ENCODE data around the gene FTSJ3. TPM values are rescaled to one million over a fixed set of nuclear protein-coding genes. Genes with fewer than 3 reads are reported as not detected.
A peak's percentile ranks its signal among the peaks of the same experiment; 100 is the strongest.

FTSJ3 gene
- total RNA-seq, 1 donor: 72.5 TPM

DNA sequence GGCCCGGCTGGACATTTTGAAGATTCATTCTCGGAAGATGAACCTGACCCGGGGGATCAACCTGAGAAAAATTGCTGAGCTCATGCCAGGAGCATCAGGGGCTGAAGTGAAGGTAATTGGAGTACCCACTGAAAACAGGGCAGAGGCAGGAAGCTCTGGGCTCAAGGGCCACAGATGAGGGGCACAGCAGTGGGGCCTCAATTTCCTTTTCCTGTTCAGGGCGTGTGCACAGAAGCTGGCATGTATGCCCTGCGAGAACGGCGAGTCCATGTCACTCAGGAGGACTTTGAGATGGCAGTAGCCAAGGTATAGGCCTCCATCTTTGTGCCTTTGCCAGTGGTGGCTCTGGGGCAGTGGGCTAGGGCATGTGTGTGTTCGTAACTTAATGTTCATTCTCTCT lies 4.0 kb upstream of the FTSJ3 start:
- H3K4me3 ChIP-seq (ENCODE audit: low read depth, low read length): no peak overlapping the region
- TF ChIP-seq, protein P1, sequence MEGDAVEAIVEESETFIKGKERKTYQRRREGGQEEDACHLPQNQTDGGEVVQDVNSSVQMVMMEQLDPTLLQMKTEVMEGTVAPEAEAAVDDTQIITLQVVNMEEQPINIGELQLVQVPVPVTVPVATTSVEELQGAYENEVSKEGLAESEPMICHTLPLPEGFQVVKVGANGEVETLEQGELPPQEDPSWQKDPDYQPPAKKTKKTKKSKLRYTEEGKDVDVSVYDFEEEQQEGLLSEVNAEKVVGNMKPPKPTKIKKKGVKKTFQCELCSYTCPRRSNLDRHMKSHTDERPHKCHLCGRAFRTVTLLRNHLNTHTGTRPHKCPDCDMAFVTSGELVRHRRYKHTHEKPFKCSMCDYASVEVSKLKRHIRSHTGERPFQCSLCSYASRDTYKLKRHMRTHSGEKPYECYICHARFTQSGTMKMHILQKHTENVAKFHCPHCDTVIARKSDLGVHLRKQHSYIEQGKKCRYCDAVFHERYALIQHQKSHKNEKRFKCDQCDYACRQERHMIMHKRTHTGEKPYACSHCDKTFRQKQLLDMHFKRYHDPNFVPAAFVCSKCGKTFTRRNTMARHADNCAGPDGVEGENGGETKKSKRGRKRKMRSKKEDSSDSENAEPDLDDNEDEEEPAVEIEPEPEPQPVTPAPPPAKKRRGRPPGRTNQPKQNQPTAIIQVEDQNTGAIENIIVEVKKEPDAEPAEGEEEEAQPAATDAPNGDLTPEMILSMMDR (IDR thresholded peaks at IDR 0.05; ENCODE audit: insufficient read depth, low read depth, low read length): no peak
- no peak for DNase-seq (ENCODE audit: low read depth)

DNA sequence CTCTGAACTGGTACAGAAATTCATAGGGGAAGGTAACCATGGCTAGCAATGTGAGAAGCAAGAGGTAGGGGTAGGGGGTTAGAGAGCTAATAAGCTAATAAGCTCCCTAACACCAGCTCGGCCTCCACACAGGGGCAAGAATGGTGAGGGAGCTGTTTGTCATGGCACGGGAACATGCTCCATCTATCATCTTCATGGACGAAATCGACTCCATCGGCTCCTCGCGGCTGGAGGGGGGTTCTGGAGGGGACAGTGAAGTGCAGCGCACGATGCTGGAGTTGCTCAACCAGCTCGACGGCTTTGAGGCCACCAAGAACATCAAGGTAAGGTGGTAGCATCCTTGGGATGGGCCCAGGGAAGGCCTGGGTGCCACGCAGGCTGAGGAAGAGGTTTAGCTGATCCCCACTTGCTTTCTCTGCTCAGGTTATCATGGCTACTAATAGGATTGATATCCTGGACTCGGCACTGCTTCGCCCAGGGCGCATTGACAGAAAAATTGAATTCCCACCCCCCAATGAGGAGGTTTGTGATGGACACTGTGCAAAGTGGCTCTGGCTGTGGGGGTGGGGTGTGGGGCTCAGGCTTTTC lies 3.5 kb upstream of the FTSJ3 start:
- TF ChIP-seq, protein P1 (IDR thresholded peaks at IDR 0.05; ENCODE audit: insufficient read depth, low read depth, low read length): no peak
- DNase-seq (ENCODE audit: low read depth): no peak
- H3K4me3 ChIP-seq (ENCODE audit: low read depth, low read length): no peak overlapping the region

DNA sequence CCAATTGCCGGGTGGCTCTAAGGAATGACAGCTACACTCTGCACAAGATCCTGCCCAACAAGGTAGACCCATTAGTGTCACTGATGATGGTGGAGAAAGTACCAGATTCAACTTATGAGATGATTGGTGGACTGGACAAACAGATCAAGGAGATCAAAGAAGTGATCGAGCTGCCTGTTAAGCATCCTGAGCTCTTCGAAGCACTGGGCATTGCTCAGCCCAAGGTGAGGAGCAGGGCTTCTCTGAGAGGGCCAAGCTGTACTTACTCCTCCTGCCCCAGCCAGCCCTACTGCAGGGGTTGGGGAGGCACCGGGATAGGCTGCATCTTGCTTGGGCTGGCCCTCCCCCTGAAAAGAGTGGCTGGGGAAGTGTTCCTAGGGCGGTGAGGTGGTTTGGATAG lies 2.8 kb upstream of the FTSJ3 start:
- TF ChIP-seq, protein P1 (IDR thresholded peaks at IDR 0.05; ENCODE audit: insufficient read depth, low read depth, low read length): no peak
- no peak for DNase-seq (ENCODE audit: low read depth)
- no peak overlapping the region for H3K4me3 ChIP-seq (ENCODE audit: low read depth, low read length)

DNA sequence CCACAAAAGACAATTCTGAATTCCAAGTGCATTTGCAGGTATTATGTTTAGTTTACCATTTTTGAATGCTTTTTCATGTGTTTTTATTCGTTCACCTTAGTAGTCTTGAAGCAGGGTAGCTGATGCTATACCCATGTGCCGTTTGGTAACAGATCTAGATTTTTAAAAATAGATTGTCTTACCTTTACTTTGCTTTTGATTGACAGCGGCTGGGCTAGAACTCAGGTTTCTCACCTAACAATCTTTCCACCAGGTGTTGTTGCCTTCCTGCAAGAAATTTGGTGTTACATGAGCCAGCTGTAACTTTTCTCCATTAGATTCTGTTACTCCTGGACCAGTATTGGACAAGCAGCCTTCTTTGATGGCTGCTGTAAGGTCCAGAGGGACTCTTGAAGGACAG lies 1.5 kb upstream of the FTSJ3 start:
- no peak for DNase-seq (ENCODE audit: low read depth)
- no peak overlapping the region for H3K4me3 ChIP-seq (ENCODE audit: low read depth, low read length)
- TF ChIP-seq, protein P1 (IDR thresholded peaks at IDR 0.05; ENCODE audit: insufficient read depth, low read depth, low read length): no peak

DNA sequence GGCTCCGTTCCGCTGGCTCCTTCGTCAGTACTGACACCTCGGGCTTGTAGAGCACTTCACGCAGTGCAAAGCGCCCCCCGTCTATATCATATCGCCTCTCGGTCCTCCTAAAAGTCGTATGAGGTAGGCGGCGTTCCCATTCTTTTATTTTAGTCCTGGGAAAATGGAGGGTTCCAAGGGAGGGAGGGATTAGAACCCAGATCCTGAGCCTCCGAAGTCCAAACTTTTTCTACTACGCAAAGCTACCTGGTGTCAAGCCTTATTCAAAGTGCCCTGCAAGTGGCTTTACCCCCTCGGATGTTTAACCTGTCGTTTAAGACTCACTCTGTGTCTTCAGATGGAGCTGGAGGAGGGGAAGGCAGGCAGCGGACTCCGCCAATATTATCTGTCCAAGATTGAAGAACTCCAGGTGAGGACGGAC lies 348 bp upstream of the FTSJ3 start:
- DNase-seq (ENCODE audit: low read depth): peak; percentile 7
- TF ChIP-seq, protein P1 (IDR thresholded peaks at IDR 0.05; ENCODE audit: insufficient read depth, low read depth, low read length): no peak
- peak overlapping the region; percentile 67 for H3K4me3 ChIP-seq (ENCODE audit: low read depth, low read length)

DNA sequence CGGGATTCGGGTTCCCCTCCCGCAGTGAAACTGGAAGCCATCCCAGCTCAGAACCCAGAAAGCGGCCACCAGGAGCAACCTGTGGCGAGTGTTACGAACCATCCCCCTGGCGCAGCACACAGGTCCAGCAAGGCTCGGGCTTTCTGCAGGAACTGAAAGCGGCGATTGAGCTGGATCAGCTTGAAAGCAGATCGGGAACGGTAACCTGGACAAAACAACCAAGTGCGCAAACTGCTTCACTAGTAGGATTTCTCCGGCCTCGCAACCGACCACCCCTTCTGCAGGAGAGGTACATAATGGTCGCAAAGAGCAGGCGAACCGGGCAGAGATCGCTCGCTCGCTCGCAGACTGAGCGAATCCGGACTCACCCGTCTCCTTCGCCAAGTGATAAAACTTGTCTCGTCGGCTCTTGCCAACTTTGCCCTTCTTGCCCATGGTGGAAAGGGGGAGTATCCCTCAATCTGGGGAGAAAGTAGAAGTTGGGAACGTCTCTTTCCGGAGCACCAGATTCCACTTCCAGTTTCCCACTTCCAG lies 928 bp downstream of the FTSJ3 start:
- peak overlapping the region; percentile 67 for H3K4me3 ChIP-seq (ENCODE audit: low read depth, low read length)
- TF ChIP-seq, protein P1 (IDR thresholded peaks at IDR 0.05; ENCODE audit: insufficient read depth, low read depth, low read length): peak; percentile 10
- no peak for DNase-seq (ENCODE audit: low read depth)

DNA sequence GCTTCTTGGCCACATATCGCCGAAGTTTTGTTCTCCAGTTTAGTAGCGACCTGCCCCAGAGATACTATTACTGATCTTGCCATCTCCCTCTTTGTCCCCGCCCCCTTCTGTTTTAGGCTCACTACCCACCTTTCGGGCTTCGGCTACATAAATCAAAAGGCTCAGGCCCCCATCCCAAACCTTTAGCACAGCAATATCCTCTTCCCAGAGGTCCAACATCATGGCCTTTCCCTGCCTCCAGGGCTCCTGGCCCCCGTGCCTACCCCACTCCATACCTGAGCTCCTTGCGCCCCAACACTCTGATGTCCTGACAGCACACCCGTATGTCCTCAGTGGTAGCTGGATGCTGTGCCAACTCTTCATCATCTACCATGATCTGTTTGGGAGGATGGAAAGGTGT lies 3.1 kb downstream of the FTSJ3 start:
- DNase-seq (ENCODE audit: low read depth): no peak
- TF ChIP-seq, protein P1 (IDR thresholded peaks at IDR 0.05; ENCODE audit: insufficient read depth, low read depth, low read length): no peak
- H3K4me3 ChIP-seq (ENCODE audit: low read depth, low read length): no peak overlapping the region
